H9 (cell line): ENCODE measurements around the gene WDR7. TPM values are rescaled to one million over a fixed set of nuclear protein-coding genes. Genes with fewer than 3 reads are reported as not detected.

Experiments used
- DNase-seq: peaks from one replicate; pipeline ENCODE4 v3.0.0-alpha.2; 2017
- H2AFZ ChIP-seq: one replicate; pipeline ENCODE4 v1.6.1; 2013; ENCODE audit warnings: mild to moderate bottlenecking, low read length, control low read depth, moderate library complexity
- H2AK5ac ChIP-seq: 2 replicates; pipeline ENCODE4 v1.6.1; 2013; ENCODE audit warnings: low read length, control low read depth, mixed read lengths; ENCODE audit not compliant: insufficient read length
- H2BK120ac ChIP-seq: one replicate; pipeline ENCODE4 v1.6.1; 2013; ENCODE audit warnings: low read depth, mild to moderate bottlenecking, low read length, control low read depth, inconsistent platforms; ENCODE audit not compliant: poor library complexity, severe bottlenecking
- H2BK12ac ChIP-seq: 2 replicates; pipeline ENCODE4 v1.6.1; 2013; ENCODE audit warnings: low read length, control low read depth, mixed read lengths, low read depth; ENCODE audit not compliant: insufficient read length
- H2BK15ac ChIP-seq: 2 replicates; pipeline ENCODE4 v1.6.1; 2013; ENCODE audit warnings: low read depth, low read length, control low read depth
- H2BK20ac ChIP-seq: one replicate; pipeline ENCODE4 v1.6.1; 2013; ENCODE audit warnings: low read depth, mild to moderate bottlenecking, low read length, control low read depth, inconsistent platforms; ENCODE audit not compliant: poor library complexity, severe bottlenecking
- H2BK5ac ChIP-seq: 2 replicates; pipeline ENCODE4 v1.6.1; 2013; ENCODE audit warnings: low read length, control low read depth, mixed read lengths; ENCODE audit not compliant: insufficient read length
- H3K14ac ChIP-seq: 2 replicates; pipeline ENCODE4 v1.6.1; 2013; ENCODE audit warnings: low read length, control low read depth; ENCODE audit not compliant: insufficient read depth
- H3K18ac ChIP-seq: 2 replicates; pipeline ENCODE4 v1.6.1; 2013; ENCODE audit warnings: low read depth, mild to moderate bottlenecking, mixed read lengths, low read length, control low read depth; ENCODE audit not compliant: insufficient read length
- H3K23ac ChIP-seq: 2 replicates; pipeline ENCODE4 v1.6.1; 2013; ENCODE audit warnings: low read length, control low read depth, mixed read lengths, low read depth; ENCODE audit not compliant: insufficient read length
- H3K23me2 ChIP-seq: 2 replicates; pipeline ENCODE4 v1.6.1; 2013; ENCODE audit warnings: low read depth, mild to moderate bottlenecking, mixed read lengths, low read length, control low read depth; ENCODE audit not compliant: insufficient read length, poor library complexity, severe bottlenecking
- H3K27ac ChIP-seq: 2 replicates; pipeline ENCODE4 v1.5.1; 2013; ENCODE audit warnings: low read length, control low read depth, mixed read lengths, low read depth; ENCODE audit not compliant: insufficient read length
- H3K27me3 ChIP-seq: 2 replicates; pipeline ENCODE4 v1.6.1; 2013; ENCODE audit warnings: low read length, control low read depth, inconsistent platforms; ENCODE audit not compliant: insufficient read depth
- H3K4ac ChIP-seq: 2 replicates; pipeline ENCODE4 v1.6.1; 2013; ENCODE audit warnings: low read depth, mild to moderate bottlenecking, control low read depth, inconsistent platforms, low read length, moderate library complexity
- H3K4me1 ChIP-seq: 2 replicates; pipeline ENCODE4 v1.6.1; 2013; ENCODE audit warnings: low read length, control low read depth, inconsistent platforms; ENCODE audit not compliant: insufficient read depth
- H3K4me2 ChIP-seq: 2 replicates; pipeline ENCODE4 v1.6.1; 2013; ENCODE audit warnings: low read length, control low read depth, mixed read lengths; ENCODE audit not compliant: insufficient read length, insufficient read depth
- H3K56ac ChIP-seq: 2 replicates; pipeline ENCODE4 v1.6.1; 2013; ENCODE audit warnings: low read depth, mild to moderate bottlenecking, mixed read lengths, low read length, control low read depth; ENCODE audit not compliant: insufficient read length
- H3K79me1 ChIP-seq: 2 replicates; pipeline ENCODE4 v1.6.1; 2013; ENCODE audit warnings: low read depth, mild to moderate bottlenecking, moderate library complexity, low read length, control low read depth, inconsistent platforms; ENCODE audit not compliant: insufficient read depth, poor library complexity, severe bottlenecking
- H3K79me2 ChIP-seq: 2 replicates; pipeline ENCODE4 v1.6.1; 2013; ENCODE audit warnings: low read length, control low read depth, inconsistent platforms; ENCODE audit not compliant: insufficient read depth
- H3K9ac ChIP-seq: 2 replicates; pipeline ENCODE4 v1.6.1; 2013; ENCODE audit warnings: low read length, control low read depth, mixed read lengths; ENCODE audit not compliant: insufficient read length; ENCODE audit errors: extremely low read depth
- H3K9me3 ChIP-seq: one replicate; pipeline ENCODE4 v1.6.1; 2013; ENCODE audit warnings: low read depth, low read length, inconsistent platforms; ENCODE audit not compliant: control insufficient read depth
- H3T11ph ChIP-seq: one replicate; pipeline ENCODE4 v1.6.1; 2013; ENCODE audit warnings: mild to moderate bottlenecking, low read length, control low read depth, inconsistent platforms
- H4K20me1 ChIP-seq: one replicate; pipeline ENCODE4 v1.6.1; 2013; ENCODE audit not compliant: control insufficient read depth, insufficient read length, insufficient read depth
- H4K5ac ChIP-seq: 2 replicates; pipeline ENCODE4 v1.6.1; 2013; ENCODE audit warnings: low read depth, mild to moderate bottlenecking, mixed read lengths, low read length, control low read depth; ENCODE audit not compliant: insufficient read length
- H4K8ac ChIP-seq: replicated peaks from 2 replicates; pipeline ENCODE4 v1.6.1; 2013; ENCODE audit warnings: low read length, control low read depth, mixed read lengths, low read depth; ENCODE audit not compliant: insufficient read length
- H4K91ac ChIP-seq: 2 replicates; pipeline ENCODE4 v1.6.1; 2013; ENCODE audit warnings: low read depth, mild to moderate bottlenecking, moderate library complexity, mixed read lengths, low read length, control low read depth; ENCODE audit not compliant: insufficient read length
- H3K27ac Mint-ChIP-seq, 3 experiments: 2 replicates in 2 of 3; 3 replicates in 1 of 3; pipeline ENCODE4 v1.8.0; 2020 to 2021; ENCODE audit warnings: mixed read lengths in 3 of 3, mild to moderate bottlenecking in 1 of 3, moderate library complexity in 1 of 3
- H3K27me3 Mint-ChIP-seq: 2 replicates; pipeline ENCODE4 v1.8.0; 2021; ENCODE audit warnings: low read depth, mild to moderate bottlenecking, moderate library complexity, mixed read lengths
- H3K36me3 Mint-ChIP-seq, 3 experiments: 2 replicates in 2 of 3; 3 replicates in 1 of 3; pipeline ENCODE4 v1.8.0; 2020 to 2021; ENCODE audit warnings: low read depth in 3 of 3, mixed read lengths in 3 of 3; ENCODE audit not compliant: insufficient read depth in 1 of 3
- H3K4me1 Mint-ChIP-seq, 2 experiments: 2 replicates each; pipeline ENCODE4 v1.8.0; 2020; ENCODE audit warnings: mixed read lengths in 2 of 2
- H3K4me3 Mint-ChIP-seq, 2 experiments: 2 replicates in 1 of 2; 3 replicates in 1 of 2; pipeline ENCODE4 v1.8.0; 2020 to 2021; ENCODE audit warnings: mild to moderate bottlenecking in 2 of 2, mixed read lengths in 2 of 2, moderate library complexity in 1 of 2
- H3K9me3 Mint-ChIP-seq, 2 experiments: 2 replicates in 1 of 2; 3 replicates in 1 of 2; pipeline ENCODE4 v1.8.0; 2020; ENCODE audit warnings: mild to moderate bottlenecking in 2 of 2, mixed read lengths in 2 of 2, moderate library complexity in 1 of 2
- WGBS: extraction: QIAGEN DNeasy Blood & Tissue Kit; methylation state at CpG from one replicate; pipeline ENCODE4 v1.1.7; 2013; ENCODE audit warnings: missing lambda C conversion rate, low lambda C conversion rate, mixed read lengths; ENCODE audit not compliant: insufficient read length; ENCODE audit errors: extremely low coverage; 5-methylcytosine and 5-hydroxymethylcytosine counted together
- total RNA-seq: library from RNA; stranded (reverse); gene quantifications from 2 replicates; pipeline ENCODE4 v1.2.1, GENCODE V29; 2021
- TF ChIP-seq, protein P1 (sequence below): fragments of 200-600 bp; sonication (generic); conservative IDR thresholded peaks from 3 replicates; pipeline ENCODE4 v1.8.0; 2021; ENCODE audit warnings: antibody characterized with exemption, mild to moderate bottlenecking

WDR7 gene
- total RNA-seq, 1 experiment from 2014 or later, result 14.8 TPM

DNA sequence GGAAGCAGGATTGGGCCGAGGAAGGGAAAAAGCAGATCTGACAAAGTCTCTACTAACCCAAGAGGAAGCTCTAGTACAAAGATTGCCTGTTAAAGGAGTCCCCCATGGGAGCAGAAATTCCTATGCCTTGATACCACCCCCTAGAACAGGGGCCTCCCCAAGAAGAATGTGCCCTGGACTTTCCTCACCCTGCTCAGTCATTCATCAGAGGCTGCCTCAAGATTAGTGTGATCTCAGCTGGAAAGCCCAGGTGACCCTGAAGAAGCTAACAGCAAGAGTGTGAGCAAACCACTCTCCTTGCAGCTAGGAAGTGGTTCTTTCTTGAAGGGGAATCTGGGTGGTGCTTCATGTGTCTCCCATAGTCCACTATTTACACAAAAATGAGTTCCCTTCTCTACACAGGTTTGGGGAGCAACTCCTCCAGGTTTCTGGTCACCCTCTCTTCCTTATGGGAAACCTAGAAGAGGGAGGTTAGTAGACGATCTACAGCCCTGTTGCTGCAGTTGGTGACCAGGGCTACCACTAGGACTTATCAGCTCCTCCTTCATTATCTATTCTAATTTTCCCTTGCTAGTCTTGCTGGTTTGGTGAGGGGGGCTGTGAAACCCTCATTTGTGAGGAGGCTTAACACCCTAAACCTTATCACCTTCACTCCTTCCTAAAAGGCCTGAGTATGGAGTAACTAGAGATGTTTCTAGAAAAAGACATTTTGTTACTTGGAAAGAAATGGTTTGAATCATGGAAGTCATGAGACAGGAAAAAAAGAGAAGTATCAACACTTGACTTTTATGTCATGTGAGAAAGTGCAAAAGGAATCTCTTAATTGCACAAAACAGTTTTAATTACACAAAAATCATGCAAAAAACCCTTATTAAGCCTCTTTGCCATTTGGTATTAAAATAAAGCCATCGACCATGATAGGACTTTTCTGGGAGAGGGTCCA is 2.9 kb upstream of the WDR7 start:
- H3K4me3 Mint-ChIP-seq, result no peak overlapping the region
- Histone ChIP-seq H4K20me1 (no peaks in the 10 kb centered on the region), H2BK15ac (no peak overlapping the region), H2AFZ (no peak overlapping the region), H2BK5ac (no peak overlapping the region), H3K79me1 (peaks cover 3% of the 10 kb centered on the region), H3K4ac (no peak overlapping the region), H2AK5ac (no peak overlapping the region), H3K79me2 (0 out of 2 replicates have a peak, but pooled peaks cover 4% of the 10 kb centered on the region), H2BK120ac (no peak overlapping the region), H2BK12ac (no peak overlapping the region), H3K4me2 (no peak overlapping the region), H4K91ac (no peak overlapping the region), H3K23me2 (peaks cover 6% of the 10 kb centered on the region), H3K4me1 (no peaks in the 10 kb centered on the region; the same call in 1 of the 2 replicates), H3K27me3 (no peaks in the 10 kb centered on the region), H3K18ac (no peak overlapping the region), H3T11ph (no peak overlapping the region), H4K5ac (no peak overlapping the region), H4K8ac (no peak overlapping the region), H3K9ac (no peak overlapping the region), H2BK20ac (no peak overlapping the region), H3K27ac (no peak overlapping the region), H3K23ac (no peak overlapping the region), H3K56ac (no peak overlapping the region), H3K14ac (no peak overlapping the region), H3K9me3 (no peaks in the 10 kb centered on the region)
- TF ChIP-seq, protein P1, sequence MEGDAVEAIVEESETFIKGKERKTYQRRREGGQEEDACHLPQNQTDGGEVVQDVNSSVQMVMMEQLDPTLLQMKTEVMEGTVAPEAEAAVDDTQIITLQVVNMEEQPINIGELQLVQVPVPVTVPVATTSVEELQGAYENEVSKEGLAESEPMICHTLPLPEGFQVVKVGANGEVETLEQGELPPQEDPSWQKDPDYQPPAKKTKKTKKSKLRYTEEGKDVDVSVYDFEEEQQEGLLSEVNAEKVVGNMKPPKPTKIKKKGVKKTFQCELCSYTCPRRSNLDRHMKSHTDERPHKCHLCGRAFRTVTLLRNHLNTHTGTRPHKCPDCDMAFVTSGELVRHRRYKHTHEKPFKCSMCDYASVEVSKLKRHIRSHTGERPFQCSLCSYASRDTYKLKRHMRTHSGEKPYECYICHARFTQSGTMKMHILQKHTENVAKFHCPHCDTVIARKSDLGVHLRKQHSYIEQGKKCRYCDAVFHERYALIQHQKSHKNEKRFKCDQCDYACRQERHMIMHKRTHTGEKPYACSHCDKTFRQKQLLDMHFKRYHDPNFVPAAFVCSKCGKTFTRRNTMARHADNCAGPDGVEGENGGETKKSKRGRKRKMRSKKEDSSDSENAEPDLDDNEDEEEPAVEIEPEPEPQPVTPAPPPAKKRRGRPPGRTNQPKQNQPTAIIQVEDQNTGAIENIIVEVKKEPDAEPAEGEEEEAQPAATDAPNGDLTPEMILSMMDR, result no peak
- H3K4me1 Mint-ChIP-seq, result peaks cover 13% of the 10 kb centered on the region in 2 experiments
- H3K27me3 Mint-ChIP-seq, result no peaks in the 10 kb centered on the region
- no peak overlapping the region for H3K27ac Mint-ChIP-seq
- H3K36me3 Mint-ChIP-seq, result no peaks in the 10 kb centered on the region; a peak in 1 of 7 replicates
- WGBS, result no CpG with 5 or more reads among the region's 3 CpGs
- no peak for DNase-seq
- H3K9me3 Mint-ChIP-seq, result no peaks in the 10 kb centered on the region; a peak in 1 of 5 replicates
